Aorta (tissue), 5 donors: ENCODE data around the gene GCGR. TPM values are rescaled to one million over a fixed set of nuclear protein-coding genes. Genes with fewer than 3 reads are reported as not detected.

Source experiments
- ATAC-seq: fragments of 200-7000 bp; cut with Tn5 transposase; one replicate; pipeline ENCODE4 v1.9.1; 2022; ENCODE audit warnings: moderate library complexity; ENCODE audit not compliant: low FRiP score
- DNase-seq, 2 donors: peaks; one replicate each; pipeline ENCODE4 v3.0.0-alpha.2; 2020
- H3K27ac ChIP-seq, 2 donors: one replicate each; pipeline ENCODE4 v1.5.1; 2013; ENCODE audit warnings: low read length in 2 of 2, mild to moderate bottlenecking in 2 of 2, moderate library complexity in 2 of 2, control low read depth in 1 of 2, inconsistent platforms in 1 of 2, low read depth in 1 of 2
- H3K27me3 ChIP-seq, 2 donors: one replicate each; pipeline ENCODE4 v1.6.1; 2013; ENCODE audit warnings: control low read depth in 1 of 2, low read length in 1 of 2, mild to moderate bottlenecking in 1 of 2, moderate library complexity in 1 of 2; ENCODE audit not compliant: insufficient read depth in 2 of 2, control insufficient read depth in 1 of 2
- H3K36me3 ChIP-seq, 2 donors: one replicate each; pipeline ENCODE4 v1.6.1; 2013; ENCODE audit warnings: control low read depth in 1 of 2, low read length in 1 of 2, mild to moderate bottlenecking in 1 of 2; ENCODE audit not compliant: insufficient read depth in 2 of 2, control insufficient read depth in 1 of 2
- H3K4me1 ChIP-seq, 2 donors: one replicate each; pipeline ENCODE4 v1.6.1; 2013; ENCODE audit warnings: low read length in 2 of 2, control low read depth in 1 of 2, mild to moderate bottlenecking in 1 of 2, moderate library complexity in 1 of 2; ENCODE audit not compliant: insufficient read depth in 2 of 2, control insufficient read depth in 1 of 2
- H3K4me3 ChIP-seq, 2 donors: one replicate each; pipeline ENCODE4 v1.5.1; 2013; ENCODE audit warnings: low read length in 2 of 2, control low read depth in 1 of 2, mild to moderate bottlenecking in 1 of 2
- H3K9me3 ChIP-seq: one replicate; pipeline ENCODE4 v1.6.1; 2013; ENCODE audit warnings: mild to moderate bottlenecking, low read length; ENCODE audit not compliant: control insufficient read depth
- WGBS, 2 donors: extraction: QIAGEN DNeasy Blood & Tissue Kit; methylation state at CpG; one replicate each; pipeline ENCODE4 v1.1.7; 2013; 5-methylcytosine and 5-hydroxymethylcytosine counted together
- intact Hi-C, 2 donors: fragments of 100-400 bp; cut with DNase I; formaldehyde crosslinking; loops; one replicate each; pipeline versions ENCODE4 v1.14.2 to v1.15.0; 2022
- polyA plus RNA-seq, 2 donors: library from polyadenylated mRNA; stranded (reverse); fragments of 200-250 nt; gene quantifications; one replicate each; pipeline ENCODE4 v1.2.3, GENCODE V29; 2013
- total RNA-seq, 2 donors: library from RNA; stranded (reverse); fragmentation: NEBNext Ultra II Directional; extraction: Animal tissue kit (Norgen Biotek cat#: 25700); gene quantifications; one replicate each; pipeline ENCODE4 v1.2.1, GENCODE V29; 2021
- donor health status: healthy with polysubstance abuse.
- donor health status: Bipolar disorder and iron deficiency.
- donor health status: DM: no; HTN: no; CAD: no.
- donor health status: DM: no; HTN: no; CAD: no.
- donor health status: DM: yes; HTN: yes; CAD: no.

GCGR gene
- total and polyA plus RNA-seq, 4 donors = 0.39 to 0.63 TPM; not detected in 2

DNA sequence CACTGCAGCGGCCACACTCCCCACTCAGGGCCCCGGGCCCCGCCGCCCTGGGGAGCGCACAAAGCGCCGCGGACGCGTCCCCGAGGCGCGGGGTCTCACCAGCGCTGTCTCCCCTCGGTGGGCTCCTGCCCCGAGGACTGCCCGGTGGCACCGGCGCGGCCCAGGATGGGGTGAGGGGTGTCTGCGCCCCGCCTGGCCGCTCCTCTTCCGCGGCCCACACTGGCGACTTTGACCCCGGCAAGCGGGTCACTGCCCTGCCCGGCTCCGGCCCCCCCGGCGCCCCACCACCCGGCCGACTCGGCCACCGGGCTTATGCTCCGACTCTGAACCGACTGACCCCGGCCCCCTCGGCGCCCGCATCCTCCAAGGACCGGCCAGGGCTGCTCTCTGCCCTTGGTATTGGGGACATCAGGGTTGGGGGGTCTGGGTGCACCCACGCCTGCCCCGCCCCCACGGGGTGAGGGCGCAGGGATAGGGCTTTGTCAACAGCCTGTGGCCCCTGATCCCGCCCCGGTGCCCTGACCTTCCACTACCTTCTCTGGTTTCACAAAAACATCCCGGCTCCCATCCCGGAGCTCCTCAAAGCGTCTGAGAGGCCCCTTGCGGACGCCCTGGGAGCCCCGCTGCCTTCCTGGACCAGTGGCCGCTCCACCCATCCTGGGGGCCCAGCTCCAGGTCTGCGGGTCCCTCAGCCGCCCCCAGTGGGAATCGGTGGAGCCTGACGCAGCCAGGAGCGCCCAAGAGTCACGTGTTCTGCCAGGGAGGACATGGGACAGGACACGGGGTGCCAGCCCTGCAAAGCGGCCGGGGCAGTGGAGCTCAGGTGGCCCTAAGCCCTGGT, 829 bp downstream of the GCGR start:
- ATAC-seq (no peak), DNase-seq (no peak)
- H3K27ac ChIP-seq = no peak overlapping the region
- H3K36me3 ChIP-seq = no peaks in the 10 kb centered on the region
- no peaks in the 10 kb centered on the region for H3K4me1 ChIP-seq
- no peak overlapping the region for H3K4me3 ChIP-seq
- intact Hi-C loops = no loop called here
- peaks cover 1% of the 10 kb centered on the region for H3K9me3 ChIP-seq
- no peaks in the 10 kb centered on the region for H3K27me3 ChIP-seq
- 3% methylated on average over 51 to 65 of the region's 65 CpGs for WGBS, 2 donors

DNA sequence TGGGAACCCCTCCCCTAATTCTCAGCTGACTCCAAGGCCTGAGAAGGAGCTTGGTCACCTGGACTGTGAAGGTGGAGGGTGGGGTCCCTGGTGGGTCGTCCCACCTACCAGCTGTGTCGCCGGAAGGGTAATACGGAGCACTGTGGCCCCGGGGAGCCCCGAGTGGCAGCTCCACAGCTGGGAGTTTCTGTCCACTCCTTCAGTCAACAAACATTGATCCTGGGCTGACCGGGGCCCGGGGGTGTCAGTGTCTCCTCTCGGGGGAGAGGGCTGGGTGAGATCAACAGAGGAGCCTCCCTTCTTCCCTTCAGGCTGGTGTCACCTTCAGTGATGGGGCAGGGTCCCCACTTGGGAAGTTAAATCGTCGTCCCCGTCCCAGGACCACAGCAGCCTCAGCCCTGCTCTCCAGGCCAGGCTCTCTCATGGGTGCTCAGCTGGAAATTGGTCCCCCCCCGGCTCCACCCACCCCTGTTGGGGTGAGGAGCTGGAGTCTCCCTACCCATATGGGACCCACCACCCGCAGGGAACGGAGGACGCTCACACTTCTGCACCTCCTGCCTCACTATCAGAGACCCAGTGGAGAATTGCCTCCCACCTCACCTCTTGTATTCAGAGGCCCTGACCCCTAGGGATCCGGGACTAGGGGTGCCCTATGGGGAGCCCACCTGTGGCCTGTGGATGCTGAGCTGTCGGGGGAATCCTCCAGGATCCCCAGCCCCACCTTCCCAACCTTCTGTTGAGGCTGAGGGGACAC, 1.9 kb downstream of the GCGR start:
- Histone ChIP-seq H3K9me3 (no peaks in the 10 kb centered on the region), H3K4me3 (no peak overlapping the region), H3K27me3 (no peaks in the 10 kb centered on the region), H3K36me3 (no peaks in the 10 kb centered on the region), H3K27ac (no peak overlapping the region), H3K4me1 (no peaks in the 10 kb centered on the region)
- WGBS, 2 donors = 57 to 68% methylated on average over 18 of the region's 18 CpGs
- ATAC-seq (no peak), DNase-seq (no peak)
- intact Hi-C loops = no loop called here

DNA sequence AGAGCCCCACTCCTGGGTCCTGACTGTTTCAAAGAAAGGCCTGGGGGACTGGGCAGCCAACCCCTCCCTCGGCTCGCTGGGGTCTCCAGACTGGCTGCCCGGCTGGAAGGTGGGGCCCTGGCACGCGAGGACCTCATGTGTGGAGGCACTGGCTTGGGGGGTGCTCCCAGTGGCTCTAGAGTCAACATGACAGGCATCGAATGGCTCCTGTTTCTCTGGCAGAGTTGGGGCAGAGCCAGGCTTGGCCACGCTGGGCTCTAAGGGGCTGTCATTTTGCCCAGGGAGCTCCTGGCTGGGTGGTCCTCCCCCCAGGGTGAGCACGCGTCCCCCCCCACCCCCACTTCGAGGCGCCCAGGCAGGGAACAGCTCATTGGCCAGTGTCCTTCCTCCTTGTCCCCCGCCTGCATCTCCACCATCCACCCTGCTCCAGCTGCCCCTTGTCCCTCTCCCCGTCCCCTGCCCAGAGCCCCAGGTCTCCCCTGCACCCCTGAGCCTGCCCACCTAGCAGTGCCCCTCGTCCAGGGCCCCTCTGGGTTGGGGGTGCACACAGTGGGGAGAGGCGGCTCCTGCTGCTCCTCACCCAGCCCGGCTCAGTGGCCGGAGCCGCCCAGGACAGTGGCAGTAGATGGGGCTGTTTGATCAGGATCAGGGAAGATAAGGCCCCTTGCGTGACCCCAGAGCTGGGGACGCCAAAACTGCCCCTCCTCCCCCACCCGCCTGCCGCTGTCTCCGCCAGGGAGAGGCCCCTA, 2.7 kb downstream of the GCGR start:
- no peaks in the 10 kb centered on the region for H3K36me3 ChIP-seq
- DNase-seq (no peak), ATAC-seq (no peak)
- 19 to 22% methylated on average over 23 of the region's 23 CpGs for WGBS, 2 donors
- intact Hi-C loops = no loop called here
- no peaks in the 10 kb centered on the region for H3K27me3 ChIP-seq
- no peaks in the 10 kb centered on the region for H3K9me3 ChIP-seq
- H3K4me1 ChIP-seq = no peaks in the 10 kb centered on the region
- H3K4me3 ChIP-seq = no peak overlapping the region
- H3K27ac ChIP-seq = no peak overlapping the region

DNA sequence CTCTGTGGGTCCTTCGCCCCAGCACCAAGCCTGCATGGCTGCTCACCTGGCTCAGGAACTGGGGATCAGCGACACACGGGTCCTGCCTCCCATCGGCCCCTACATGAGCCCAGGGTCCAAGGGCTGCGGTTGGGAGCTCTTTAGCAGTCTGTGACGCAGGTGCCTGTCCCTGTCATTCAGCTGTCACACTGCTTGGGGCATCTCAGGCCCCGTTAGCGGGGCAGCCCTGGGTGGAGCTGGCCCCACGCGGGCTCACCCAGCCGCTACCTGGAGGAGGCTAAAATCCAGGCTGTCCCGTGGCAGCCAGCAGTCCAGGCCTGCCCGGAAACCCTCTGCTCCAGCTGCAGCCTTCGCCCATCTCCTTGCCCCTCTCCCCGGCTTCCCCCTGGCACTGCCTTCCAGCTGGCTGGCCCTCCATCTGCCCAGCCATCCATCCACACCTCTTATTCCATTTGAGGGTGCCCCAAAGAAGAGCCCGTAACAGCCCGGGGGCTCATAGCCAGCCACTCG, 3.3 kb downstream of the GCGR start:
- Histone ChIP-seq H3K27ac (no peak overlapping the region), H3K4me3 (no peak overlapping the region), H3K4me1 (no peaks in the 10 kb centered on the region), H3K9me3 (no peaks in the 10 kb centered on the region), H3K27me3 (no peaks in the 10 kb centered on the region), H3K36me3 (no peaks in the 10 kb centered on the region)
- WGBS, 2 donors = 54 to 60% methylated on average over 18 of the region's 18 CpGs
- DNase-seq (no peak), ATAC-seq (no peak)
- intact Hi-C loops = no loop called here

DNA sequence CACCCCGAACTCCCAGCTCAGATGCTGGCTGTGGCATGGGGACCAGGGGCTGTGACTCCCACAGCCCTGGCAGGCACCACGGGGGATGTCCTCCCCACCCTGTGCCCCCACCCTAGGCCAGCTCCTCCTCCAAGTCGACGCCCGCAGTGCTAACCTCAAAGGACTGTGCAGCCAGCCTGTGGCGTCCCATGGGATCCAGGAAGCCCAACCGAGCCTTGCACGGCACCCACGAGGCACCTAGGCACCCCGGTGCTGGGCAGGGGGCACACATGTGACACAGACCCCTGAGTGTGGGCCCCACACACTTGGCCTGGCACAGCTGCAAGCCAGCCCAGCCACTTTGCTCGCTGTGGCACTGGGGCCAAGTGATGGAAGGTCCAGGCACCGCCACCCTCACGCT, 3.9 kb downstream of the GCGR start:
- ATAC-seq (no peak), DNase-seq (no peak)
- Histone ChIP-seq H3K4me3 (no peak overlapping the region), H3K4me1 (no peaks in the 10 kb centered on the region), H3K36me3 (no peaks in the 10 kb centered on the region), H3K9me3 (no peaks in the 10 kb centered on the region), H3K27ac (no peak overlapping the region), H3K27me3 (no peaks in the 10 kb centered on the region)
- intact Hi-C loops = no loop called here
- 42 to 43% methylated on average over 12 to 13 of the region's 13 CpGs for WGBS, 2 donors

DNA sequence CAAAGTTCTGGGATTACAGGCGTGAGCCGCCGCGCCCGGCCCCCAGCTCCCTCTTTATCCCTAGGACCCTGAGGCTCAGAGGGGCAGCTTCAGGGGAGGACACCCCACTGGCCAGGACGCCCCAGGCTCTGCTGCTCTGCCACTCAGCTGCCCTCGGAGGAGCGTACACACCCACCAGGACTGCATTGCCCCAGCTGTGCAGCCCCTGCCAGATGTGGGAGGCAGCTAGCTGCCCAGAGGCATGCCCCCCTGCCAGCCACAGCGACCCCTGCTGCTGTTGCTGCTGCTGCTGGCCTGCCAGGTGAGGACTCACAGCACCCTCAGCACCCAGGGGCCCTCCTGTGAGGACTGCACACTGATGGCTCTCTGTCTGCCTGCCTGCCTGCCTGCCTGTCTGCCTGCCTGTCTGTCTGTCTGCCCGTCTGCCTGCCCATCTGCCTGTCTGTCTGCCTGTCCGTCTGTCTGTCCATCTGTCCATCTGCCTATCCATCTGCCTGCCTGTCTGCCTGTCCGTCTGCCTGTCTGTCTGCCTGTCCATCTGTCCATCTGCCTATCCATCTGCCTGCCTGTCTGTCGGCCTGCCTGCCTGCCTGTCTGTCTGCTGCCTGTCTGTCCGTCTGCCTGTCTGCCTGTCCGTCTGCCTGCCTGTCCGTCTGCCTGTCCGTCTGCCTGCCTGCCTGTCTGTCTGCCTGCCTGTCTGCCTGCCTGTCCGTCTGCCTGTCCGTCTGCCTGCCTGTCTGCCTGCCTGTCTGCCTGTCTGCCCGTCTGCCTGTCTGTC, 5.0 kb downstream of the GCGR start:
- Histone ChIP-seq H3K4me1 (no peaks in the 10 kb centered on the region), H3K36me3 (no peaks in the 10 kb centered on the region), H3K27ac (no peak overlapping the region), H3K9me3 (no peaks in the 10 kb centered on the region), H3K4me3 (no peak overlapping the region), H3K27me3 (no peaks in the 10 kb centered on the region)
- ATAC-seq (no peak), DNase-seq (no peak)
- 75 to 77% methylated on average over 20 of the region's 20 CpGs for WGBS, 2 donors
- intact Hi-C loops = no loop called here

DNA sequence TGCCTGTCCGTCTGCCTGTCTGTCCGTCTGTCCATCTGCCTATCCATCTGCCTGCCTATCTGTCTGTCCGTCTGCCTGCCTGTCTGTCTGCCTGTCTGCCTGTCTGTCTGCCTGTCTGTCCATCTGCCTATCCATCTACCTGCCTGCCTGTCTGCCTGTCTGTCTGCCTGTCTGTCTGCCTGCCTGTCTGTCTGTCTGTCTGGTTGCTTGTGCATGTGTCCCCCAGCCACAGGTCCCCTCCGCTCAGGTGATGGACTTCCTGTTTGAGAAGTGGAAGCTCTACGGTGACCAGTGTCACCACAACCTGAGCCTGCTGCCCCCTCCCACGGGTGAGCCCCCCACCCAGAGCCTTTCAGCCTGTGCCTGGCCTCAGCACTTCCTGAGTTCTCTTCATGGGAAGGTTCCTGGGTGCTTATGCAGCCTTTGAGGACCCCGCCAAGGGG, 5.6 kb downstream of the GCGR start:
- 78 to 79% methylated on average over 7 of the region's 7 CpGs for WGBS, 2 donors
- ATAC-seq = no peak

DNA sequence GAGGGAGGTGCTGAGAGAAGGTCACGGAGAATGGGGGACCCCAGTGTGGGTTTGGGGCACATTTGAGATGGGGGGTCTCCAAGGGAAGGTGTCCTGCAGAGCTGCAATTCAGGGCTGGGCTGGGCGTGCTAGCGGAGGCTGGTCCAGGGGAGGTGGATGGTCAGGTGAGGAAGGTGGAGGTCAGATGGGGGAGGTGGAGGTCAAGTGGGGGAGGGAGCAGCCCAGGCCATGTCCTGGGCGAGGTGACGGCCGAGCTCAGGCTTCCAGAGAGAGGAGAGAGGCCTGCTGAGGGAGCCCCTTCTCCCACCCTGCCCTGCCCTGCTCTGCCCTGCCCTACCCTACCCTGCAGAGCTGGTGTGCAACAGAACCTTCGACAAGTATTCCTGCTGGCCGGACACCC, 6.5 kb downstream of the GCGR start:
- no peaks in the 10 kb centered on the region for H3K27me3 ChIP-seq
- no peak overlapping the region for H3K27ac ChIP-seq
- H3K4me3 ChIP-seq = no peak overlapping the region
- H3K9me3 ChIP-seq = no peaks in the 10 kb centered on the region
- DNase-seq (no peak), ATAC-seq (no peak)
- H3K4me1 ChIP-seq = no peaks in the 10 kb centered on the region
- WGBS, 2 donors = 80 to 87% methylated on average over 7 to 8 of the region's 8 CpGs
- no peaks in the 10 kb centered on the region for H3K36me3 ChIP-seq
- intact Hi-C loops = no loop called here

More for the DNA sequence above, 5.6 kb downstream of the GCGR start:
- Histone ChIP-seq H3K4me3 (no peak overlapping the region), H3K4me1 (no peaks in the 10 kb centered on the region), H3K9me3 (no peaks in the 10 kb centered on the region), H3K36me3 (no peaks in the 10 kb centered on the region), H3K27me3 (no peaks in the 10 kb centered on the region), H3K27ac (no peak overlapping the region)
- DNase-seq = no peak
- intact Hi-C loops = no loop called here
